B cell (primary cell): ENCODE data around the gene ASTL. TPM values are rescaled to one million over a fixed set of nuclear protein-coding genes. Genes with fewer than 3 reads are reported as not detected.

Source experiments
- ATAC-seq: fragments of 200-7000 bp; cut with Tn5 transposase; one replicate; pipeline ENCODE4 v1.10.0; 2021; ENCODE audit warnings: low read depth, mild to moderate bottlenecking, moderate number of reproducible peaks, moderate library complexity
- CTCF ChIA-PET: fragments of 350-600 bp; sonication (Branson Sonifier 250); formaldehyde crosslinking; loops from one replicate; lab custom pipeline; 2021; ENCODE audit warnings: antibody characterized with exemption, inconsistent platforms; lab: Charles Lee
- POLR2A ChIA-PET: fragments of 350-600 bp; sonication (Branson Sonifier 250); formaldehyde crosslinking; loops from one replicate; lab custom pipeline; 2021; ENCODE audit warnings: antibody characterized with exemption; lab: Charles Lee
- DNase-seq: peaks from one replicate; pipeline ENCODE4 v3.0.0; 2013
- H2AFZ ChIP-seq: 2 replicates; pipeline ENCODE4 v1.6.1; 2012; ENCODE audit warnings: mild to moderate bottlenecking, low read depth, low read length; ENCODE audit not compliant: insufficient read depth, poor library complexity, severe bottlenecking
- H3K27ac ChIP-seq, 2 donors: 1 replicate in 1 of 2; 2 replicates in 1 of 2; pipeline ENCODE4 v1.5.1; 2012 to 2013; ENCODE audit warnings: low read length in 2 of 2, mild to moderate bottlenecking in 2 of 2, moderate library complexity in 1 of 2
- H3K27me3 ChIP-seq, 4 experiments: fragments of 200-600 bp in 1 of 4; sonication (generic) in 1 of 4; replicated peaks in 1 of 4; 1 replicate in 2 of 4; 2 replicates in 2 of 4; pipeline versions ENCODE4 v1.6.1 to v1.7.0; 2013 to 2016; ENCODE audit warnings: low read length in 3 of 4, mild to moderate bottlenecking in 2 of 4, mixed read lengths in 1 of 4, moderate library complexity in 1 of 4; ENCODE audit not compliant: insufficient read depth in 4 of 4, control insufficient read depth in 3 of 4; ENCODE audit errors: control extremely low read depth in 1 of 4
- H3K36me3 ChIP-seq, 2 experiments: replicated peaks in 1 of 2; 1 replicate in 1 of 2; 2 replicates in 1 of 2; pipeline versions ENCODE4 v1.6.1 to v1.7.1; 2013; ENCODE audit warnings: low read length in 1 of 2; ENCODE audit not compliant: insufficient read depth in 2 of 2, control insufficient read depth in 1 of 2; ENCODE audit errors: control extremely low read depth in 1 of 2, extremely low read depth in 1 of 2
- H3K4me1 ChIP-seq, 2 donors: fragments of 200-600 bp in 1 of 2; sonication (generic) in 1 of 2; 1 replicate in 1 of 2; 2 replicates in 1 of 2; pipeline versions ENCODE4 v1.5.1 to v1.6.1; 2013 to 2017; ENCODE audit warnings: low read length in 2 of 2; ENCODE audit not compliant: control insufficient read depth in 2 of 2, insufficient read depth in 2 of 2
- H3K4me2 ChIP-seq: replicated peaks from 2 replicates; pipeline ENCODE3; 2012; ENCODE audit warnings: mild to moderate bottlenecking, low read depth, low read length; ENCODE audit not compliant: poor library complexity, severe bottlenecking
- H3K4me3 ChIP-seq, 5 experiments: fragments of 200-600 bp in 1 of 5; sonication (generic) in 1 of 5; 1 replicate in 3 of 5; 2 replicates in 2 of 5; pipeline versions ENCODE4 v1.5.1 to v1.7.0; 2011 to 2016; ENCODE audit warnings: low read length in 4 of 5, mild to moderate bottlenecking in 4 of 5, low read depth in 2 of 5, control low read depth in 1 of 5, moderate library complexity in 1 of 5; ENCODE audit not compliant: insufficient read depth in 1 of 5; ENCODE audit errors: control extremely low read depth in 1 of 5, extremely low read depth in 1 of 5
- H3K79me2 ChIP-seq: fragments of 200-600 bp; sonication (generic); one replicate; pipeline ENCODE4 v1.6.0; 2016; ENCODE audit warnings: low read length; ENCODE audit not compliant: control insufficient read depth, insufficient read depth
- H3K9ac ChIP-seq: fragments of 200-600 bp; sonication (generic); 2 replicates; pipeline ENCODE4 v1.6.1; 2017; ENCODE audit warnings: mild to moderate bottlenecking, low read length, moderate library complexity
- H3K9me3 ChIP-seq, 3 donors: one replicate each; pipeline versions ENCODE4 v1.6.1 to v1.7.1; 2013; ENCODE audit warnings: low read length in 2 of 3; ENCODE audit not compliant: control insufficient read depth in 2 of 3, insufficient read depth in 1 of 3; ENCODE audit errors: control extremely low read depth in 1 of 3
- H4K20me1 ChIP-seq: 2 replicates; pipeline ENCODE4 v1.6.0; 2012; ENCODE audit warnings: mild to moderate bottlenecking, low read length; ENCODE audit not compliant: insufficient read depth, control insufficient read depth, poor library complexity, severe bottlenecking
- H3K27ac Mint-ChIP-seq: one replicate; pipeline ENCODE4 v1.8.0; 2021; ENCODE audit warnings: mixed read lengths
- H3K27me3 Mint-ChIP-seq: one replicate; pipeline ENCODE4 v1.8.0; 2021; ENCODE audit warnings: mixed read lengths
- H3K4me1 Mint-ChIP-seq: one replicate; pipeline ENCODE4 v1.8.0; 2021; ENCODE audit warnings: mixed read lengths
- H3K4me3 Mint-ChIP-seq: one replicate; pipeline ENCODE4 v1.8.0; 2021; ENCODE audit warnings: mixed read lengths
- H3K9me3 Mint-ChIP-seq: one replicate; pipeline ENCODE4 v1.8.0; 2022; ENCODE audit warnings: mixed read lengths; ENCODE audit not compliant: insufficient read depth
- EZH2 ChIP-seq: IDR thresholded peaks from 2 replicates; pipeline ENCODE4 v1.6.1; 2012; ENCODE audit warnings: borderline replicate concordance, low read depth, mild to moderate bottlenecking, moderate library complexity, low read length; ENCODE audit not compliant: insufficient read depth, poor library complexity, severe bottlenecking
- WGBS: methylation state at CpG from one replicate; pipeline ENCODE4 v1.1.5; 2013; ENCODE audit warnings: missing lambda C conversion rate; ENCODE audit not compliant: insufficient coverage; 5-methylcytosine and 5-hydroxymethylcytosine counted together
- intact Hi-C: fragments of 100-400 bp; cut with micrococcal nuclease; formaldehyde crosslinking; loops from one replicate; pipeline ENCODE4 v1.10.0; 2022
- polyA plus RNA-seq: library from polyadenylated mRNA; depleted of rRNA; stranded (reverse); fragments of >200 nt; gene quantifications from 2 replicates; pipeline ENCODE4 v1.2.3, GENCODE V29; 2012
- total RNA-seq, 2 donors: library from RNA; stranded (reverse); fragments of 120-200 nt in 1 of 2; gene quantifications; 1 replicate in 1 of 2; 2 replicates in 1 of 2; pipeline versions ENCODE4 v1.2.3 to v1.2.4, GENCODE V29; 2013 to 2022
- TF ChIP-seq, protein P1 (sequence below): fragments of 200-600 bp; IDR thresholded peaks from one replicate; pipeline ENCODE4 v1.8.0; 2022; ENCODE audit warnings: antibody characterized with exemption, mild to moderate bottlenecking

ASTL gene
- total and polyA plus RNA-seq, 2 donors (not counting 1 experiment from before 2014, with no cell fraction given) = 0.15 to 0.59 TPM

DNA sequence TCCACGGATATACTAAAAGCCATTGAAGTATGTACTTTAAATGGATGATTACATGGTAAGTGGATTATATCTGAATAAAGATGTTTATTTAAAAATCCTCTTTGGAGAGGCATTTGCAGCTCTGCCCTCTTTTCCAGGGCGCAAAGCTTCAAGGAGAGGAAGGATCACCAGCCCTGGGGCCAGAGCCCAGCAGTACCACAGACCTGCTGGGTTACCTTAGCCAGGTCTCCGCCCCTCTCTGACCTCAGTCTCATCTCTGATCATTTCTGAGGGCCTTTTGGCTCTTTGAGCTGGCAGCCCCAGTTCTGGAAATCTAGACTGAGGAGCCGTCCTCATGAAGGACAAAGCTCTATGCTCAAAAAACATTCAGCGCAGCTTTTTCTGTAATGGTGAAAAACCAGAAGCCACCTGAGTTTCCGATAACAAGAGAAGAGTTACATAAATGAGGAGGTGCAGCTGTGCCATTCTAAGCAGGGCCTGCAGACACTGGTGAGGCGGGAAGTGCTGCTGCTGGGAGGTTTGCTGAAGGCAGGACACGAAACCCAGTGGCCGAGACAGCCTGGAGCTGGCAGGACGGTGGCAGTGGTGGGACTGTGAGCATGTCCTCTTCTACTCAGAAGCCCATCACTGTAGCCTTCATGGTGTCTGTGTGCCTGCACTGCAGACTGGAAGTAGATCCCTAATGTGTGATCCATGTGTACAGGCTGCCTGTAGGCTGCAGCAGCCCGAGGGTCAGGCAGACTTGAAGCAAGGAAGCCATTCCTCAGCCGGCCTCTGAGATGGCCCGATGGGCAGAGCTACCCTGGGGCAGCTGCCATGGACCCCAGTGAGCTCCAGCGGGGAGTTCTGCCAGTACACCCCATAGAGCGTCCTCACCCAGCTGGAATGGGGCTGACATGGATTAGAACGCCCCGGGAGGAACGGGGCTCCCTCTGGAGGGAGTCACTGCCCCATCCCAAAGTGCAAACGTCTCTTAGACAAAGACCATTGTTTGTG is 49.7 kb downstream of the ASTL start:
- Histone ChIP-seq H3K9me3 (peaks cover 0 to 7% (median 0%) of the 10 kb centered on the region in 3 donors), H3K4me1 (no peaks in the 10 kb centered on the region), H4K20me1 (no peaks in the 10 kb centered on the region), H3K36me3 (no peaks in the 10 kb centered on the region), H3K27me3 (peaks cover 0 to 8% (median 0%) of the 10 kb centered on the region in 4 experiments), H3K9ac (no peak overlapping the region), H3K4me2 (no peak overlapping the region), H3K79me2 (no peaks in the 10 kb centered on the region), H3K27ac (no peak overlapping the region), H3K4me3 (no peak overlapping the region), H2AFZ (no peak overlapping the region)
- POLR2A ChIA-PET = no interaction called here
- intact Hi-C loops = no loop called here
- Mint-ChIP-seq H3K4me3 (no peak overlapping the region), H3K9me3 (no peaks in the 10 kb centered on the region), H3K27me3 (peaks cover 16% of the 10 kb centered on the region), H3K4me1 (no peaks in the 10 kb centered on the region), H3K27ac (no peak overlapping the region)
- TF ChIP-seq, protein P1, sequence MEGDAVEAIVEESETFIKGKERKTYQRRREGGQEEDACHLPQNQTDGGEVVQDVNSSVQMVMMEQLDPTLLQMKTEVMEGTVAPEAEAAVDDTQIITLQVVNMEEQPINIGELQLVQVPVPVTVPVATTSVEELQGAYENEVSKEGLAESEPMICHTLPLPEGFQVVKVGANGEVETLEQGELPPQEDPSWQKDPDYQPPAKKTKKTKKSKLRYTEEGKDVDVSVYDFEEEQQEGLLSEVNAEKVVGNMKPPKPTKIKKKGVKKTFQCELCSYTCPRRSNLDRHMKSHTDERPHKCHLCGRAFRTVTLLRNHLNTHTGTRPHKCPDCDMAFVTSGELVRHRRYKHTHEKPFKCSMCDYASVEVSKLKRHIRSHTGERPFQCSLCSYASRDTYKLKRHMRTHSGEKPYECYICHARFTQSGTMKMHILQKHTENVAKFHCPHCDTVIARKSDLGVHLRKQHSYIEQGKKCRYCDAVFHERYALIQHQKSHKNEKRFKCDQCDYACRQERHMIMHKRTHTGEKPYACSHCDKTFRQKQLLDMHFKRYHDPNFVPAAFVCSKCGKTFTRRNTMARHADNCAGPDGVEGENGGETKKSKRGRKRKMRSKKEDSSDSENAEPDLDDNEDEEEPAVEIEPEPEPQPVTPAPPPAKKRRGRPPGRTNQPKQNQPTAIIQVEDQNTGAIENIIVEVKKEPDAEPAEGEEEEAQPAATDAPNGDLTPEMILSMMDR = no peak
- TF ChIP-seq EZH2 = no peak
- CTCF ChIA-PET = no interaction called here
- 94% methylated on average over 17 of the region's 19 CpGs for WGBS
- ATAC-seq (no peak), DNase-seq (peak; percentile 5)

DNA sequence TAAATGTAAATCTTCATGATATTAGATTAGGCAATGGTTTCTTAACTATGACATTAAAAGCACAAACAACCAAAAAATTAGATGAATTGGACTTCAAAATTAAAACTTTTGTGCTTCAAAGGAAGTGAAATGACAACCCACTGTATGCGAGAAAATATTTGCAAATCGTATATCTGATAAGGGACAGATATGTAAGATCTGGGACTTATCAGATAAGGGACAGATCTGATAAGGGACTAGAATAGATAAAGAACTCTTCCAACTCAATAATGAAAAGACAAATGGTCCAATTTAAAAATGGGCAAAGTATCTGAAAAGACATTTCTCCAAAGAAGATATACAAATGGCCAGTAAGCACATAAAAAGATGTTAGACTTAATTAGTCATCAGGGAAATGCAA is 51.2 kb downstream of the ASTL start:
- no peak overlapping the region for H3K4me2 ChIP-seq
- no CpG with 5 or more reads among the region's 2 CpGs for WGBS
- H3K4me1 Mint-ChIP-seq = no peaks in the 10 kb centered on the region
- H3K27ac ChIP-seq = no peak overlapping the region
- CTCF ChIA-PET = no interaction called here
- H4K20me1 ChIP-seq = no peaks in the 10 kb centered on the region
- ATAC-seq (no peak), DNase-seq (no peak)
- H3K4me1 ChIP-seq = no peaks in the 10 kb centered on the region
- no peaks in the 10 kb centered on the region for H3K79me2 ChIP-seq
- POLR2A ChIA-PET = no interaction called here
- H3K4me3 ChIP-seq = no peak overlapping the region
- peaks cover 15% of the 10 kb centered on the region for H3K27me3 Mint-ChIP-seq
- H3K9ac ChIP-seq = no peak overlapping the region
- H2AFZ ChIP-seq = no peak overlapping the region
- peaks cover 0 to 12% (median 0%) of the 10 kb centered on the region in 4 experiments for H3K27me3 ChIP-seq
- H3K4me3 Mint-ChIP-seq = no peak overlapping the region
- H3K27ac Mint-ChIP-seq = no peak overlapping the region
- no peak for TF ChIP-seq EZH2
- intact Hi-C loops = no loop called here
- peaks cover 0 to 10% (median 0%) of the 10 kb centered on the region in 3 donors for H3K9me3 ChIP-seq
- no peaks in the 10 kb centered on the region for H3K36me3 ChIP-seq
- no peaks in the 10 kb centered on the region for H3K9me3 Mint-ChIP-seq
